ENCODE results near the gene CRHR2.

Gene CRHR2

DNA sequence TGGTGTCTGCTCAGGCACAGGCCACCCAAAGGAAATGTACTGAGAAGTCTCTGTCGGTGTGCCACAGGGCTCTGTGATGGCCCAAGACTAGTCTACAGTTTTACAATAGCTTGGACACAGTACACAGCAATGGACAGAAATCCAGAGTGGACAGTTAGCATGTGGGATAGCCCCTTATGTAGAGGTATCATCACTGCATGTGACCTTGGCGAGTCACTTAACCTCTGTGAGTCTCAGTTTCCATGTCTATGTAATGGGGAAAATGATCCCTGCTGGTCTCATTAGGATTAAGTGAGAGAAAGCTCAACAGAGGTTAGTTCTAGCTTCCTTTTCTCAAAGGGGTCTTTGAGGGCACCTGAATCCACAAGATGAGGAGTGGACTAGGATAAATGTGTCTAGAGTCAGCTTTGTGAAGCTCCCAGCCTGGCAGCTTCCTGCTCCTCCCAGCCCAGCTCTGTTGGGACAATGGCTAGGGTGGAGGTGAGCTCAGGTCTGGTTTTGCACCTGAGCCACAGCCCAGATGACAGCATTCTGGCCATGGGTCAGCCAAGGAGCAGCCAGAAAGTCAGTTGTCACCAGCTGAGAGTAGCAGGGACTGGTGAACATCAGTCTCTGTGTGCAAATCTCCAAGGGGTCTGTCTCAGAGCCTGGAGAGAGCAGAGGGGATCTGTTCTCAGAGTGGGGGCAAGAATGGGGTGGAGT, 17.9 kb downstream of the CRHR2 start:
- H3K79me1 ChIP-seq (ENCODE audit: low read length) = no peaks in the 10 kb centered on the region
- H3K4me2 ChIP-seq (ENCODE audit: low read length) = no peak overlapping the region
- no peak overlapping the region for H4K12ac ChIP-seq (ENCODE audit: low read depth, low read length)
- H2BK120ac ChIP-seq (ENCODE audit: insufficient read depth, low read length, poor library complexity) = no peak overlapping the region
- H3K27ac ChIP-seq (ENCODE audit: low read depth, low read length) = no peak overlapping the region
- H4K91ac ChIP-seq (ENCODE audit: low read depth, low read length) = no peak overlapping the region
- no peak overlapping the region for H2BK12ac ChIP-seq (ENCODE audit: low read length)
- no peak overlapping the region for H3K23ac ChIP-seq (ENCODE audit: low read length)
- H2BK5ac ChIP-seq (ENCODE audit: low read depth, low read length, poor library complexity) = no peak overlapping the region
- H3K9me3 ChIP-seq (ENCODE audit: insufficient read depth, low read depth, low read length) = peaks cover 3% of the 10 kb centered on the region
- no peaks in the 10 kb centered on the region for H3K79me2 ChIP-seq (ENCODE audit: control insufficient read depth, insufficient read depth, low read length, poor library complexity)
- H3K18ac ChIP-seq (ENCODE audit: low read length) = no peak overlapping the region
- H3K36me3 ChIP-seq (ENCODE audit: control insufficient read depth in 1 of 2, insufficient read depth in 2 of 2, low read length in 2 of 2) = no peaks in the 10 kb centered on the region
- H3K27me3 ChIP-seq (ENCODE audit: insufficient read depth, low read length) = no peaks in the 10 kb centered on the region
- H3K4me3 ChIP-seq (ENCODE audit: low read depth, low read length) = no peak overlapping the region
- H3K9ac ChIP-seq (ENCODE audit: low read length) = no peak overlapping the region
- no peaks in the 10 kb centered on the region for H3K4me1 ChIP-seq (ENCODE audit: control insufficient read depth in 1 of 2, insufficient read depth in 2 of 2, low read length in 2 of 2)
- H4K8ac ChIP-seq (ENCODE audit: low read depth, low read length) = no peak overlapping the region
- no peak overlapping the region for H2AFZ ChIP-seq (ENCODE audit: insufficient read depth, low read length, poor library complexity)
- no peak overlapping the region for H3K4ac ChIP-seq (ENCODE audit: low read depth, low read length)
- no CpG with 5 or more reads among the region's 2 CpGs for WGBS (ENCODE audit: extremely low coverage, insufficient coverage, insufficient read length)
- no peak overlapping the region for H3K14ac ChIP-seq (ENCODE audit: low read length)
- no peak overlapping the region for H2AK5ac ChIP-seq (ENCODE audit: low read length)
- no peak for DNase-seq

DNA sequence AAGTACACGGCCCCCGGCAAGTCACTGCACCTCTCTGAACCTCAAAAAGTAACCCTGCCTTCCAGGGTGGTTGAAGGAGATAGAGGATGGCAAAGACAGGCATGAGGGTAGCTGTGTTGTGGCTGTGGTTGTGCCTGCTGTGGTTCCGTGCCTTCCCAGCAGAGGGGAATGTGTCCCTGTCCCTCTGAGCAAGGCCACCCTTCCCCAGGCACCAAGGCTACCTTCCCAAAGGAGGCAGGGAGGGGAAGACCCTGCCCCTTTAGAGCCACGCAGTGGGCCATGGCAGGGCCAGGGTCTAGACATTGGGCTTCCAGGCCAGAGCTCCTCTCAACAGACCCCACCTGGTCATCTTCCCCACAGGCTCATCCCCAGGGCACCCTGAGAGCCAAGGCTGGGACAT, 18.8 kb downstream of the CRHR2 start:
- WGBS (ENCODE audit: extremely low coverage, insufficient coverage, insufficient read length) = no CpG with 5 or more reads among the region's 4 CpGs
- Histone ChIP-seq H3K4me1 (ENCODE audit: control insufficient read depth in 1 of 2, insufficient read depth in 2 of 2, low read length in 2 of 2) (no peaks in the 10 kb centered on the region), H3K27me3 (ENCODE audit: insufficient read depth, low read length) (no peaks in the 10 kb centered on the region)

DNA sequence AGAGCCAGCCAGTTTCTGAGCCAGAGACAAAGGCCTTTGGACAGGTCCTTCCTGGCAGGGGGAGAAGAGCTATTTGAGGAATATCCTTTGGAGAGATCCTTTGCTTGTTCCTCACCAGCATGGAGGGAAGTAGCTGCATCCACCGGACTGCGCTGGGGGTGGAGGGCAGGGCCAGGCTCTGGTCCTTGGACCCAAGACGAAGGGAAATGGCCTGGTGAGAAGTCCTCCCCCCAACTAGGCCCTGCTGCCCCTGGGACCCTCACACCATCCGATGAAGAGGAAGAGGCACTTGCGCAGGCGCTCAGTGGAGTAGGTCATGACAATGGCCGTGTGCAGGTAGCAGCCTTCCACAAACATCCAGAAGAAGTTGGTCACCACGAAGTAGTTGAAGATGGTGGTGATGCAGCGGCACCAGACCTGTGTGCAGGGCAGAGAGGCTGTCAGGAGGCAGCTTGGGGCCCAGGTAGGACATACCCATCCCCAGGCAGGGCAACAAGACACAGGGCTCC, 19.8 kb downstream of the CRHR2 start:
- H3K4me2 ChIP-seq (ENCODE audit: low read length) = no peak overlapping the region
- no peaks in the 10 kb centered on the region for H3K79me1 ChIP-seq (ENCODE audit: low read length)
- no peak overlapping the region for H2BK5ac ChIP-seq (ENCODE audit: low read depth, low read length, poor library complexity)
- no peak overlapping the region for H4K91ac ChIP-seq (ENCODE audit: low read depth, low read length)
- no peaks in the 10 kb centered on the region for H3K27me3 ChIP-seq (ENCODE audit: insufficient read depth, low read length)
- no peak overlapping the region for H3K4me3 ChIP-seq (ENCODE audit: low read depth, low read length)
- H3K36me3 ChIP-seq (ENCODE audit: control insufficient read depth in 1 of 2, insufficient read depth in 2 of 2, low read length in 2 of 2) = no peaks in the 10 kb centered on the region
- H4K12ac ChIP-seq (ENCODE audit: low read depth, low read length) = no peak overlapping the region
- no peaks in the 10 kb centered on the region for H3K4me1 ChIP-seq (ENCODE audit: control insufficient read depth in 1 of 2, insufficient read depth in 2 of 2, low read length in 2 of 2)
- H2AFZ ChIP-seq (ENCODE audit: insufficient read depth, low read length, poor library complexity) = no peak overlapping the region
- no peak overlapping the region for H2AK5ac ChIP-seq (ENCODE audit: low read length)
- no peak overlapping the region for H3K18ac ChIP-seq (ENCODE audit: low read length)
- H3K9ac ChIP-seq (ENCODE audit: low read length) = no peak overlapping the region
- no peak overlapping the region for H2BK12ac ChIP-seq (ENCODE audit: low read length)
- H3K27ac ChIP-seq (ENCODE audit: low read depth, low read length) = no peak overlapping the region
- WGBS (ENCODE audit: extremely low coverage, insufficient coverage, insufficient read length) = no CpG with 5 or more reads among the region's 9 CpGs
- H3K79me2 ChIP-seq (ENCODE audit: control insufficient read depth, insufficient read depth, low read length, poor library complexity) = no peaks in the 10 kb centered on the region
- H2BK120ac ChIP-seq (ENCODE audit: insufficient read depth, low read length, poor library complexity) = no peak overlapping the region
- no peak overlapping the region for H3K4ac ChIP-seq (ENCODE audit: low read depth, low read length)
- no peak for DNase-seq
- H3K23ac ChIP-seq (ENCODE audit: low read length) = no peak overlapping the region
- H3K9me3 ChIP-seq (ENCODE audit: insufficient read depth, low read depth, low read length) = peaks cover 3% of the 10 kb centered on the region
- H3K14ac ChIP-seq (ENCODE audit: low read length) = no peak overlapping the region
- H4K8ac ChIP-seq (ENCODE audit: low read depth, low read length) = no peak overlapping the region

More for the DNA sequence above, 18.8 kb downstream of the CRHR2 start:
- H3K18ac ChIP-seq (ENCODE audit: low read length) = no peak overlapping the region
- H2AK5ac ChIP-seq (ENCODE audit: low read length) = no peak overlapping the region
- no peak overlapping the region for H2BK12ac ChIP-seq (ENCODE audit: low read length)
- H4K12ac ChIP-seq (ENCODE audit: low read depth, low read length) = no peak overlapping the region
- no peak overlapping the region for H3K4me2 ChIP-seq (ENCODE audit: low read length)
- H3K4me3 ChIP-seq (ENCODE audit: low read depth, low read length) = no peak overlapping the region
- H3K79me2 ChIP-seq (ENCODE audit: control insufficient read depth, insufficient read depth, low read length, poor library complexity) = no peaks in the 10 kb centered on the region
- no peaks in the 10 kb centered on the region for H3K36me3 ChIP-seq (ENCODE audit: control insufficient read depth in 1 of 2, insufficient read depth in 2 of 2, low read length in 2 of 2)
- H3K9ac ChIP-seq (ENCODE audit: low read length) = no peak overlapping the region
- H3K27ac ChIP-seq (ENCODE audit: low read depth, low read length) = no peak overlapping the region
- no peak overlapping the region for H2BK5ac ChIP-seq (ENCODE audit: low read depth, low read length, poor library complexity)
- no peak overlapping the region for H3K14ac ChIP-seq (ENCODE audit: low read length)
- no peak overlapping the region for H2AFZ ChIP-seq (ENCODE audit: insufficient read depth, low read length, poor library complexity)
- H3K79me1 ChIP-seq (ENCODE audit: low read length) = no peaks in the 10 kb centered on the region
- H3K23ac ChIP-seq (ENCODE audit: low read length) = no peak overlapping the region
- H4K8ac ChIP-seq (ENCODE audit: low read depth, low read length) = no peak overlapping the region
- H2BK120ac ChIP-seq (ENCODE audit: insufficient read depth, low read length, poor library complexity) = no peak overlapping the region
- no peak overlapping the region for H4K91ac ChIP-seq (ENCODE audit: low read depth, low read length)
- DNase-seq = no peak
- H3K9me3 ChIP-seq (ENCODE audit: insufficient read depth, low read depth, low read length) = peaks cover 3% of the 10 kb centered on the region
- no peak overlapping the region for H3K4ac ChIP-seq (ENCODE audit: low read depth, low read length)

DNA sequence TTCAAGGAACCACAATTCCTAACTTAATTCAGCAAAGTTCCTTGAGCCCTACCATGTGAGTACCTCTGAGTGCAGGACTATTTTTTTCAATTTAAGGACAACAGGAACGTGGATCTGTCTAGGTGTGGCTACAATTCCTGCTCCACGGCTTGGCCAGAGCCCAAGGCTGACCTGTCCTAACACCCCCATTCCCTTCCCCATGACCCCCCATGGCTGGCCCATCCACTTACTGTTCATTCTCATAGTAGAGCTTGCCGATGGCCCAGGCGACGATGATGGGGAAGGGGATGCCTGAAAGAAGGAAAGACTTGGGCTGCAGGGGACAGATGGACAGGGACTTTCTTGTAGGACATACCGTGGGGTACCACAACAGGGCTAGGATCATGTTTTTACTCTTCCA, 20.3 kb downstream of the CRHR2 start:
- Histone ChIP-seq H3K79me1 (ENCODE audit: low read length) (no peaks in the 10 kb centered on the region), H3K23ac (ENCODE audit: low read length) (no peak overlapping the region), H4K91ac (ENCODE audit: low read depth, low read length) (no peak overlapping the region), H3K9me3 (ENCODE audit: insufficient read depth, low read depth, low read length) (peaks cover 3% of the 10 kb centered on the region), H3K14ac (ENCODE audit: low read length) (no peak overlapping the region), H3K4me3 (ENCODE audit: low read depth, low read length) (no peak overlapping the region), H2AK5ac (ENCODE audit: low read length) (no peak overlapping the region), H2AFZ (ENCODE audit: insufficient read depth, low read length, poor library complexity) (no peak overlapping the region), H3K27ac (ENCODE audit: low read depth, low read length) (no peak overlapping the region), H3K79me2 (ENCODE audit: control insufficient read depth, insufficient read depth, low read length, poor library complexity) (no peaks in the 10 kb centered on the region), H2BK5ac (ENCODE audit: low read depth, low read length, poor library complexity) (no peak overlapping the region), H3K18ac (ENCODE audit: low read length) (no peak overlapping the region), H3K4ac (ENCODE audit: low read depth, low read length) (no peak overlapping the region), H2BK120ac (ENCODE audit: insufficient read depth, low read length, poor library complexity) (no peak overlapping the region), H3K9ac (ENCODE audit: low read length) (no peak overlapping the region), H3K4me1 (ENCODE audit: control insufficient read depth in 1 of 2, insufficient read depth in 2 of 2, low read length in 2 of 2) (no peaks in the 10 kb centered on the region), H4K12ac (ENCODE audit: low read depth, low read length) (no peak overlapping the region), H3K4me2 (ENCODE audit: low read length) (no peak overlapping the region), H3K27me3 (ENCODE audit: insufficient read depth, low read length) (no peaks in the 10 kb centered on the region), H4K8ac (ENCODE audit: low read depth, low read length) (no peak overlapping the region), H3K36me3 (ENCODE audit: control insufficient read depth in 1 of 2, insufficient read depth in 2 of 2, low read length in 2 of 2) (no peaks in the 10 kb centered on the region), H2BK12ac (ENCODE audit: low read length) (no peak overlapping the region)
- no CpG with 5 or more reads among the region's 6 CpGs for WGBS (ENCODE audit: extremely low coverage, insufficient coverage, insufficient read length)
- no peak for DNase-seq

Measured in trophoblast cell (in vitro differentiated cells and primary cell).